ENCODE data around the gene FRMD3.

FRMD3 gene

GRCh38 chr9:83235526-83235925 is 302.7 kb downstream of the FRMD3 start:
- no peak for DNase-seq (ENCODE audit: low read depth in 2 of 2)

GRCh38 chr9:83234541-83234940 is 303.7 kb downstream of the FRMD3 start:
- DNase-seq (ENCODE audit: low read depth in 2 of 2): no peak

GRCh38 chr9:83233647-83234046 is 304.6 kb downstream of the FRMD3 start:
- DNase-seq (ENCODE audit: low read depth in 2 of 2): no peak

GRCh38 chr9:83231039-83231438 is 307.2 kb downstream of the FRMD3 start:
- DNase-seq (ENCODE audit: low read depth in 2 of 2): no peak

GRCh38 chr9:83220730-83221129 is 317.5 kb downstream of the FRMD3 start:
- DNase-seq (ENCODE audit: low read depth in 2 of 2): no peak

GRCh38 chr9:83219924-83220438 is 318.2 kb downstream of the FRMD3 start:
- DNase-seq (ENCODE audit: low read depth in 2 of 2): no peak

- no peak for DNase-seq (ENCODE audit: low read depth in 2 of 2)
Observed at GRCh38 chr9:83219154-83219923, 318.9 kb downstream of the FRMD3 start.

GRCh38 chr9:83218411-83219090 is 319.6 kb downstream of the FRMD3 start:
- DNase-seq (ENCODE audit: low read depth in 2 of 2): no peak

GRCh38 chr9:83209188-83209731 is 328.9 kb downstream of the FRMD3 start:
- no peak for DNase-seq (ENCODE audit: low read depth in 2 of 2)

GRCh38 chr9:83208065-83208850 is 329.9 kb downstream of the FRMD3 start:
- no peak for DNase-seq (ENCODE audit: low read depth in 2 of 2)

- no peak for DNase-seq (ENCODE audit: low read depth in 2 of 2)
Observed at GRCh38 chr9:83204047-83204446, 334.2 kb downstream of the FRMD3 start.

GRCh38 chr9:83200531-83200930 is 337.7 kb downstream of the FRMD3 start:
- DNase-seq (ENCODE audit: low read depth in 2 of 2): no peak

GRCh38 chr9:83199832-83200231 is 338.4 kb downstream of the FRMD3 start:
- DNase-seq (ENCODE audit: low read depth in 2 of 2): no peak

- DNase-seq (ENCODE audit: low read depth in 2 of 2): no peak
Observed at GRCh38 chr9:83199240-83199639, 339.0 kb downstream of the FRMD3 start.

- DNase-seq (ENCODE audit: low read depth in 2 of 2): no peak
Observed at GRCh38 chr9:83198371-83198770, 339.8 kb downstream of the FRMD3 start.

GRCh38 chr9:83197591-83197990 is 340.6 kb downstream of the FRMD3 start:
- no peak for DNase-seq (ENCODE audit: low read depth in 2 of 2)

- no peak for DNase-seq (ENCODE audit: low read depth in 2 of 2)
Observed at GRCh38 chr9:83196946-83197345, 341.3 kb downstream of the FRMD3 start.
